CMK (cell line): ENCODE data around the gene ERGIC2.
A peak's percentile ranks its signal among the peaks of the same experiment; 100 is the strongest.

ENCODE experiments used
- DNase-seq: peaks from one replicate; pipeline ENCODE4 v3.0.0-alpha.2; 2010; ENCODE audit warnings: low read depth

ERGIC2 gene

GRCh38 chr12:29374913-29375312, 6.1 kb downstream of the ERGIC2 start:
- no peak for DNase-seq

GRCh38 chr12:29374012-29374411, 7.0 kb downstream of the ERGIC2 start:
- no peak for DNase-seq

GRCh38 chr12:29365091-29365490, 15.9 kb downstream of the ERGIC2 start:
- no peak for DNase-seq

GRCh38 chr12:29354954-29355353, 26.0 kb downstream of the ERGIC2 start:
- DNase-seq = no peak

GRCh38 chr12:29350080-29350479, 30.9 kb downstream of the ERGIC2 start:
- no peak for DNase-seq

GRCh38 chr12:29346769-29347421, 34.1 kb downstream of the ERGIC2 start:
- DNase-seq = no peak

GRCh38 chr12:29343022-29343799, 37.8 kb downstream of the ERGIC2 start:
- no peak for DNase-seq

GRCh38 chr12:29337325-29337724, 43.6 kb downstream of the ERGIC2 start:
- no peak for DNase-seq

- no peak for DNase-seq
These were observed 46.0 kb downstream of the ERGIC2 start for GRCh38 chr12:29334937-29335336.

GRCh38 chr12:29333178-29333577, 47.8 kb downstream of the ERGIC2 start:
- no peak for DNase-seq

GRCh38 chr12:29329411-29329810, 51.6 kb downstream of the ERGIC2 start:
- DNase-seq = no peak

GRCh38 chr12:29322157-29322556, 58.8 kb downstream of the ERGIC2 start:
- no peak for DNase-seq

- no peak for DNase-seq
These were observed 60.5 kb downstream of the ERGIC2 start for GRCh38 chr12:29320295-29321085.

- peak; percentile 25 for DNase-seq
These were observed 63.2 kb downstream of the ERGIC2 start for GRCh38 chr12:29317556-29318363.

- no peak for DNase-seq
These were observed 64.2 kb downstream of the ERGIC2 start for GRCh38 chr12:29316752-29317151.

GRCh38 chr12:29314416-29314815, 66.6 kb downstream of the ERGIC2 start:
- no peak for DNase-seq

- no peak for DNase-seq
These were observed 70.1 kb downstream of the ERGIC2 start for GRCh38 chr12:29310899-29311298.

GRCh38 chr12:29309320-29309902, 71.6 kb downstream of the ERGIC2 start:
- no peak for DNase-seq

- DNase-seq = no peak
These were observed 74.3 kb downstream of the ERGIC2 start for GRCh38 chr12:29306682-29307081.

GRCh38 chr12:29306266-29306665, 74.7 kb downstream of the ERGIC2 start:
- no peak for DNase-seq

GRCh38 chr12:29304388-29304787, 76.6 kb downstream of the ERGIC2 start:
- DNase-seq = no peak

GRCh38 chr12:29301114-29301513, 79.9 kb downstream of the ERGIC2 start:
- no peak for DNase-seq
